HG03280 (cell line): ENCODE measurements around the gene RAB3GAP2.
"Not testable (repeated sequence)": the region's sequence is repeated elsewhere in the genome, so short reads cannot be mapped to it uniquely, and the experiment has no call there.

Source experiments
- ATAC-seq: cut with Tn5 transposase; IDR thresholded peaks from one replicate; pipeline ENCODE4 v1.9.1; 2021; ENCODE audit warnings: mild to moderate bottlenecking, moderate library complexity; ENCODE audit not compliant: unreplicated experiment

RAB3GAP2 gene, protein sequence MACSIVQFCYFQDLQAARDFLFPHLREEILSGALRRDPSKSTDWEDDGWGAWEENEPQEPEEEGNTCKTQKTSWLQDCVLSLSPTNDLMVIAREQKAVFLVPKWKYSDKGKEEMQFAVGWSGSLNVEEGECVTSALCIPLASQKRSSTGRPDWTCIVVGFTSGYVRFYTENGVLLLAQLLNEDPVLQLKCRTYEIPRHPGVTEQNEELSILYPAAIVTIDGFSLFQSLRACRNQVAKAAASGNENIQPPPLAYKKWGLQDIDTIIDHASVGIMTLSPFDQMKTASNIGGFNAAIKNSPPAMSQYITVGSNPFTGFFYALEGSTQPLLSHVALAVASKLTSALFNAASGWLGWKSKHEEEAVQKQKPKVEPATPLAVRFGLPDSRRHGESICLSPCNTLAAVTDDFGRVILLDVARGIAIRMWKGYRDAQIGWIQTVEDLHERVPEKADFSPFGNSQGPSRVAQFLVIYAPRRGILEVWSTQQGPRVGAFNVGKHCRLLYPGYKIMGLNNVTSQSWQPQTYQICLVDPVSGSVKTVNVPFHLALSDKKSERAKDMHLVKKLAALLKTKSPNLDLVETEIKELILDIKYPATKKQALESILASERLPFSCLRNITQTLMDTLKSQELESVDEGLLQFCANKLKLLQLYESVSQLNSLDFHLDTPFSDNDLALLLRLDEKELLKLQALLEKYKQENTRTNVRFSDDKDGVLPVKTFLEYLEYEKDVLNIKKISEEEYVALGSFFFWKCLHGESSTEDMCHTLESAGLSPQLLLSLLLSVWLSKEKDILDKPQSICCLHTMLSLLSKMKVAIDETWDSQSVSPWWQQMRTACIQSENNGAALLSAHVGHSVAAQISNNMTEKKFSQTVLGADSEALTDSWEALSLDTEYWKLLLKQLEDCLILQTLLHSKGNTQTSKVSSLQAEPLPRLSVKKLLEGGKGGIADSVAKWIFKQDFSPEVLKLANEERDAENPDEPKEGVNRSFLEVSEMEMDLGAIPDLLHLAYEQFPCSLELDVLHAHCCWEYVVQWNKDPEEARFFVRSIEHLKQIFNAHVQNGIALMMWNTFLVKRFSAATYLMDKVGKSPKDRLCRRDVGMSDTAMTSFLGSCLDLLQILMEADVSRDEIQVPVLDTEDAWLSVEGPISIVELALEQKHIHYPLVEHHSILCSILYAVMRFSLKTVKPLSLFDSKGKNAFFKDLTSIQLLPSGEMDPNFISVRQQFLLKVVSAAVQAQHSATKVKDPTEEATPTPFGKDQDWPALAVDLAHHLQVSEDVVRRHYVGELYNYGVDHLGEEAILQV (N-terminal part only)

DNA sequence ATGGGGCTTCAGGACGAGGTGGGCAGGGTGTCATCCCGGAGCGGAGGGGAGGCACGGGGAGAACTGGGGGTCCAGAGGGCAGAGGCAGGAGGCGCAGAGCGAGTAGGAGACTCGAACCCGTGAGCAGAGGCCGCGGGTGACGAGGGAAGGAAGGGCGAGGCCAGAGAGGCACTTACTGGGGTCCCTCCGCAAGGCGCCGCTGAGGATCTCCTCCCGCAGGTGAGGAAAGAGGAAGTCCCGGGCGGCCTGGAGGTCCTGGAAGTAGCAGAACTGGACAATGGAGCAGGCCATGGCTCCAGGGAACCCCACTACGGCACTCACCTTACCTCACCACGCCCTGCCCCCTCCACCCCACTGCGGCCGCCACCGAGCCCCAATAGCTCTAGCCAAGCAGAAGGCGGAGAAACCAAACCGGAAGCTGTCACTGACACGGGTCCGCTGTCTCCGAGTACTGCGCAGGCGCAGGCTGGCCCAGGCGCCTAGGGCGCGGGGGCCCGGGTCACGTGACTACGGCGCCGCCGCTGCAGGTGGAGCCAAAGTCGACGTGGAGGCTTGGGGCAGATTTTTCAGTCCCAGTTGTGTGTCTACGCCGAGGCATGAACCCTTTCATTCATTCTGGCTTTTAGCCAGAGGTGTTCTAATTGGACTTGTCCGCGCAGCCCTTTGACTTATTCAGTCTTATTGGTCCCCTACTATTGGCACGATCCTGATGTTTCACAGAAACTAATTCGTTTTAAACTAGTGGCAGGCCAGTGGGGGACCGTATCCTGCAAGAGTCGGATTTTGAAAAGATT is at the start of gene RAB3GAP2:
Gene RAB3GAP2, minus strand, starts transcription at position 407 of the 794 bp plus-strand sequence. Its CDS starts 116 bp downstream, at position 291.
- peak; percentile 98 for ATAC-seq

DNA sequence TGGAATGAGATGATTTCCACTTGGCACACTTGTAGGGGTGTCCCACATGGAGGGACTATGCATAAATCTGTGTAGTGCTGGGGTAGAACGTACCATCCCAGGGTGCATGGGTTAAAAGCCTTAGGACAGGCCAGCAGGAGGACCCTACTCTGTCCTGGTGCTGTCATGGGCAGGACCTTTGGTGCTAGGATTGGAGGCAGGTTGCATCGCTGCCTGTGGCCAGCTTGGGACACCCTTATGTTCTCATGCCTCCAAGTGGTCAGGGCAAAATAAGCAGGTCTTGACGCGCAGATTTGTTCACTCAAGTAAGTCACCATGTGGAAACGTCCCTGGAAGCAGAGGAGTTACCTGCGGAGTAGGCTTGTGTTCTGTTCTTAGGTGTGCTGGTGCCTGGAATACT is 49.5 kb upstream of the RAB3GAP2 start:
- no peak for ATAC-seq

DNA sequence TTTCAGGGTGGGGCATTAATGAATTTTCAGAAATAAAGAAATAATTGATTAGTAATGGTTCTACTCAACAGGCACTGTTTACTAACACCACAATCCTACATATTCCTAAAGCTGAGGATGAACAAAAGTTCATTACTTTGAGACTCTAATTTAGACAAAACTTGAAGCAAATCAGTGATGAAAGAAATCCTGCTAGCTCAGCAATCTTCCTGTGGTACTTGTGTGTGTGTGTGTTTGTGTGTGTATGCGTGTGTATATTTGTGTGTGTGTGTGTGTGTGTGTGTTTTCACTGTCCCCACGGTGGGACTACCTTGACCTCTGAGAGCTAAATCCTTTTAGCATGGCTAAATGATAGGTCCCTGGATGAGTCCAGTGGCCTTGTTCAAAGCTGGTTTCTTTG is 48.5 kb upstream of the RAB3GAP2 start:
- ATAC-seq, result no peak

DNA sequence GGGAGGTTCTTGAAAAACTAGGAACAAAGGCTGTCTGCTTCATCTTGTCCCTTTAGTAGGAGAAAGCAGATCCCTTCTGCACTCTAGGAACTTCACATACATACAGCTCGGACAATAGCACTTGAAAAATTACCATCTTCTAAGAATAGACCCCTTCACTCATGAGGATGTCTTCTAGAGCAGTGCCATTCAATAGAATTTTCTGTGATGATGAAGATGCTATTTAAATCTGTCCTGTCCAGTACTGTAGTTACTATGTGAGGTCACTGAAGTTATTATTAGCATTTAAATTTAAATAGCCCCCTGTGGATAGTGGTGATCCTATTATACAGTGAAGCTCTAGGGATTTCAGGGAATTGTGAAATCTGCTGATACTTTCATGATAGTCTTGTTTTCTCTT is 46.4 kb upstream of the RAB3GAP2 start:
- ATAC-seq, result no peak

DNA sequence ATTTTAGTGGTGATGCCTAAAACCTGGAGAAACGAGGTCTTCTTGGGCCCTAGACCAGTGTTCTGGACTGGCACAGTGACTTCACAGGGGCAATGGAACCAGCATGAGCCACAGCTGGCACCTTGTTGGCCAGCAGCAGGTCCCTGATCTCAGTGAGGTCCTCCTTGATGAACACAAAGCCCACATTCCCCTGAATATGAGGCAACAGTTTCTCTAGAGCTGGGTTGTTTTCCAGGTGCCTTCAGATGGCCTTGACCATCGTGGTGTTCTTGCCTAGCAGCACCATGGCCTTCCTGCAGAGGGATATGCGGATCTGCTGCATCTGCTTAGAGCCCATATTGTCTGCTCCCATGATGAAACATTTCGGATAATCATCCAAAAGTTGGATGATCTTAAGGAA is 44.9 kb upstream of the RAB3GAP2 start:
- no peak for ATAC-seq

DNA sequence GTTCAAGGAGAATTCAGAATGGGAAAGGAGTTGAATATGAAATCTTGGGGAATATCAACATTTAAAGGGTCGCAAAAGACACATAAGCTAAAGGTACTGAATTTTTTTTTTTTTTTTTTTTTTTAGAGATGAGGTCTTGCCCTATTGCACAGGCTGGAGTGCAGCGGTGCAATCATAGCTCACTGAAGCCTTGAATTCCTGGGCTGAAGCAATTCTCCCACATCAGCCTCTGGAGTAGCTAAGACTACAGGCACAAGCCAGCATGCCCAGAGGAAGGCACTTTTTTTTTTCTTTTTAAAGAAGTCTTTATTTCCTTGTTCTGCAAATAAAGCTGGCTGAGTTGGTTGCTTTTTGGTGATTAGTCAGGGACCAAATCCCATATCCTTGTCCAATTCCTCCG is 44.1 kb upstream of the RAB3GAP2 start:
- no peak for ATAC-seq

DNA sequence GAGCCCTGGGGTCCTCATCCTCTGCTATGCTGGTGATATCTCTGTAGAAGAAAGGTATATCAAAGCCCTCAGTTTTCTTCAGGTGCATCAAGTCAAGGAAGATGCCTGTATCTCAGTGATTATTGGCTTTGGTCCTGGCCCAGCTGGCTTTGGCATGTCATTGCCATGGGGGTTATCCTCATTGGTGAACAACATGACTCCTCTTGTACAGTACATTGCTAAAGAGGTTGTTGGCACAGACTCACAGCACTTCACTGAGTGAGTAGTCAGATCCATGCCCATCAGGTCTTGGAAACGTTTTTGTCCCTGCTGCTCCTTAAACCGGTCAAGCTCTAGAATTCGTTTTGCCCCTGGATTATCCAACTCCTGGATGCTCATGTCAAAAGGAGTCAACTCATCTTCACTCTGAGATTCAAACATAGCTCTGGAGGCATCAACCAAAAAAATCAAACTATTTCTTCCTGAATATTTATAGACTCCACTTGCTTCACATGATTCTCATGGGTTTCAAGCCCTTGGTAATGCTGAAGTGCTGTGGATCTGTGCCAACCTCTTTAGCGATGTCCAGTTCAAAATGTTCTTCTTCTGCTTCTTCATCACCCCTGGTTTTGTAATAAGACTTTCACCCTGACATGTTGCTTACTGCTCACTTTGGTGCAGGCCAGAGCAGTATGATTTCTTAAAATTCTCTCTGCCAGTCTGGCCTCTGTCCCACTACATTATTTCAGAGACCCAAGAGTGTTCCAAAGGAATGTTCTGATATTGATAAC is 43.0 kb upstream of the RAB3GAP2 start:
- ATAC-seq, result no peak

DNA sequence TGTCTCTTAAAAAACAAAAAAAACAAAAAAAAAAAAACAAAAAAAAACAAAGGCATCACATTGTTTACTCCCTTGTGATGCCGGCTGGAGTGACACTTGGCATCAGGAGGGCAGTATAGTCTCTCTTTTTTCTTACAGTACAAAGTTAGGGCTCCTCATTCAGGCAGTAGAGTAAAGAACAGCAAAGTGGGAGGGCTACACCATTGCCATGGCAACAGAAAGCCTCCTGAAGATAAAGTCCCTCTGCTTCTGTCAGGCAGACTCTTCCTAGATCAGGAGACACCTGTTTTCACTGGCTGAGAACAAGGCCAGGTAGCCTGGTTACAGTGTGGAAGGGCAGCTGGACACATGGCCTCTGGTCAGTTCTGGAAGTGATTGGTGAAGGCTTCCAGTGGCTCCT is 41.3 kb upstream of the RAB3GAP2 start:
- ATAC-seq, result no peak

DNA sequence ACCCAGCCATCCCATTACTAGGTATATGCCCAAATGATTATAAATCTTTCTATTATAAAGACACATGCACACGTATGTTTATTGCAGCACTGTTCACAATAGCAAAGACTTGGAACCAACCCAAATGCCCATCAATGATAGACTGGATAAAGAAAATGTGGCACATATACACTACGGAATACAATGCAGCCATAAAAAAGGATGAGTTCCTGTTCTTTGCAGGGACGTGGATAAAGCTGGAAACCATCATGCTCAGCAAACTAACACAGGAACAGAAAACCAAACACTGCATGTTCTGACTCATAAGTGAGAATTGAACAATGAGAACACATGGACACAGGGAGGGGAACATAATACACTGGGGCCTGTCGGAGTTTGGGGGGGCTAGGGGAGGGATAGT is 37.9 kb upstream of the RAB3GAP2 start:
- ATAC-seq, result not testable (repeated sequence)

DNA sequence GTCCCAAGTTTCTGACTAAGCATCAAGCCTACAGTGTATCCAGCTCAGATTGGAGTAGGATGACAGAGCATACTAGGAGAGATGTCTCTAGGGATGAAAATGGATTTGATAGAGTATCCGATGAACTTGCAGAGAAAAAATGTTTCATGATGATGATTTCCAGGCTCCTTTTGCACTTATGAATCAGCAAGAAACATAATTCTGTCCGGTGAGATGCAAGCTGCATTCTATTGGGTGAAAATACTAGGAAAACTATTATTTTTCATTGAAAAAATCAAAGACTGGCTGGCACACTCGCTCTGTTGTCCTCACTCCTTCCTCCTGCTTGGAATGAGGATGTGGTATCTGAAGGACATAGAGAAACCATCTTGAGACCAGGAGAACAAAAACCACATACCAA is 35.4 kb upstream of the RAB3GAP2 start:
- no peak for ATAC-seq

DNA sequence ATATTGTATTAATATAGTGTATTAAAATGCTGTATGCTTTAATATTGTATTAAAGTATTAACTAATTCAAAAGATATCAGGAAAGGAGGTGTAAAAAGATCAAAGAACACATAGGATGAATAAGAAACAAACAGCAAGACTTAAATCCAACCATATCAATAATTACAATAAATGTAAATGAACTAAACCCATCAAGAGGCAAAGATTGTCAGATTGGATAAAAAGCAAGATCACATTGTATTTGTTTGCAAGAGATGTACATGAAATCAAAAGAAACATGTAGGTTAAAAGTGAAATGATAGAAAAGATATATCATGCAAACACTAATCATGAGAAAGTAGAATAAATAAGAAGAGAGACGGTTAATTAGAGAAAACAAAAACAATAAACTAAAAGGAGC is 34.1 kb upstream of the RAB3GAP2 start:
- ATAC-seq, result no peak

DNA sequence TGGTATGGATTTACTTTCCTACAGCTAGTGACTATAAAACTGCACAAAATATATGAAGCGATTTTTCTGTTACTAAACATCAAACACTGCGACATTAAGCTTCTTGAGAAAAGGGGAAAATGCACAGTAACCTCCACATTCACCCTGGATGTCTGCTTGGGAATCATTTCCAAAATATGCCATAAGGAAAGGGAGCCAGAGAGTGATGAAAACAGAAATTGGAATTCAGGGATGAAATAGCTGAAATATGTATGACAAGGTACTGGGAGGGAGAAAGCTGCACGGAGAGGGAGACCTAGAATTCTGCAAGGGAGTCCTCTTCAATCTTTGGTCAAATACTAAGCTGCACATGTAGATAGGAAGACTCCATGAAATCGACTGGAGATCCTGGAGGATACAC is 31.6 kb upstream of the RAB3GAP2 start:
- no peak for ATAC-seq

DNA sequence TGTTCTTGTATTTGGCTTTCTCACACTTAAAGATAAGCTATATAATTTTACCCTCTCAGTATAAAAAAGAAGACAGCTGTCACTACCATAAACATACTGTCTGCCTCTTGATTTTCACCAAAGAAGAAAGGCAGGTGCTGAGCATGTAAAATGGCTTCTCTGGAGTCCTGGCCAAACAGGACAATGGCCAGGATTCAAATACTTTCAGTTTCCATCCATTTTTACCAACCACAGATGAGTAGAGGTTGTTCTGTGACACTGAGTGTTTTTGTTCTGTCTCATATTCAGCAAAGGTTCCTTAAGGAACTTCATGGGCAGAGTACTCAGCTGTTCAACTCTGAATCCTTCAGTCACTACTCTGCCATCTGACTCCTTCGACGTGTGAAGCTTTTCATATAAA is 29.4 kb upstream of the RAB3GAP2 start:
- no peak for ATAC-seq

DNA sequence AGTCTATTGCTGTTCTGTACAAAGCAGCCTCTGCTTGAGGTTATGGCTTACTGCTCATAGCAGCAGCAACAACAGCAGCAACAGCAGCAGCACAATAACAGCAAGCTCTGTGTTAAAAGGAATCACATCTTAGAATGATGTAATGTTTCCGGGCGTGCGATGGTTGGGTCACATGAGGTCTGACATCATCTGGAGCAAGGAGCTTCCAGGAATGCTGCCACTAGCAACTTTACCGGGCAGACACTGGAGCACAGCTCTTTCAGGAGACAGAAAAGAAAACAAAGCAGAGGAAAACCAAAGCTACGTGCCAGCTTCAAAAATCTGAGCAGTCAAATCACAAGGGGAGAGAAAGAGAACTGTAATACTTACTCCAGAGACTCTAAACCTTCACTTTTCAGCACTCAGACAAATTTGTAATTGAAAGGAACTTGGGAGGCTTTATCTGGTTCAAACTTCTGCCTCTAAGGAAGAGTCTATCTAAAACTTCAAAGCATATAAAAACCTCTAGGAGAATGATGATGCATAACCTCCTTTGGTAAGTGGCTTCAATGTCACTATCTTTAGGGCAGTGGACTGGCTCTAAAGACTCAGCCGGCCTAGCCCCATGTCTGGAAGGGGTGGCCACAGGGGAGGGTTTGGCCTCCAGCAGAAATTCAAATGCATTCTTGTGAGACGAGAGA is 28.3 kb upstream of the RAB3GAP2 start:
- ATAC-seq, result no peak

DNA sequence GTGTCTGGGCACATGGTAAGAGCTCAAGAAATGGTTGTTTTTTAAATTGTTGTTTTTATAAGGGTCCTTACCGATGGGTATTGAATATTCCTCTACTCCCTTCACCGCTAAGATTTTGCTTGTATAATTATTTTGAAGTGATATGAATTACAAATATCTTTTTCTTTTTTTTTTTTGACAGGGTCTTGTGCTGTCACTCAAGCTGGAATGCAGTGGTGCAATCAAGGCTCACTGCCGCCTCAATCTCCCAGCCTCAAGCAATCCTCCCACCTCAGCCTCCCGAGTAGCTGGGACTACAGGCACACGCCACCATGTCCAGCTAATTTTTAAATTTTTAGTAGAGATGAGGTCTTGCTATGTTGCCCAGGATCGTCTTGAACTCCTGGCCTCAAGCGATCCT is 27.1 kb upstream of the RAB3GAP2 start:
- ATAC-seq, result no peak

DNA sequence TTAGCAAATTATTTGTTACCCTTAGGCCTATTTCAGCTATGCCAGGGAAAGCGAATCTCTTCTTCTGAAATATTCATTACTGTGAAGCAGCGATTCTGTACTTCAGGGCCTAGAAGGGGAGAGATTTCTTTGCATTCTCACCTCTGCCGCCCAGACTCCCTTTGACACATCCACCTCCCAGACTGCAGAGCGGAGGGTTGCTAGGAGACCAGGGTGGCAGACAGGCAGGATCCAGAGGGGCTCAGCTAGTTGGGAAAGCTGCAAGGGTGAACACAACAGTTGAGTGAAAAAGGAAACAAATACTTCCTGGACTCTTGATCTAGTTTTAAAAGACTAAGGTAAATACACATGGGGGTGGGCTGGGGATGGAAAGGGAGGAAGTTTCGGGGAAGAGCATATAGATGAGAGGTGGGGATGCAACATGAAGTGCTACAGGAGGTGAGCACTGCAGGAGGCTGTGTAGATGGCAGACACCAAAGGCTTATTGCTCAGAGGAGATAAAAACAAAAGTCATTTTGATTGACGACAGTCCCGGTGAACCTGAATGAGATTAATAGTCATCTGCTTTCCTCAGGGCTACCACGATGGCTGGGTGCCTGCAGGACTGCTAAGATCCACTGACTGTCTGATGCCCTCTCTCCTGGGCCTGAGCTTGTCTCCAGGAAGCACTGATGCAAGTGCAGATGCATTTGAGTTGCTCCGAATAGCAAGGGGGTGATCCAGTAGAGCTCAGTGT is 26.4 kb upstream of the RAB3GAP2 start:
- ATAC-seq, result no peak

DNA sequence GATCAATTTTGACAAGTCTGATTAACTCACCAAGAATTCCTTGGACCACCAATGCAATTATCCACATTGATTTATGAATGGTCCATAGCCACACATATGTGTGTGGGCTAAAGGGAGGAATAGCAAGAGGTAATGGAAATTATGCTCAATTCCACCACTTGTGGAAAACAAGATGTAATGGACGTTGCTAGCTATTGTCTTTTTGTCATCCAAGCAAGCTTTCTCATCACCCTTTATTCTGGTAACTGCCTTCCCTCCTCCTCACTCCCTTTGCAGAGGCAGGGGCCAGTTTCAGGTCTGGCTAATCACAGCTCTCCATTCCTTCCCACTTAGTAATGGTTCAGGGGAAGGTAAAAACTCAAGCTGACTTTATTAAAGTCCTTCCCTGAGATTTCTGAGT is 24.7 kb upstream of the RAB3GAP2 start:
- ATAC-seq, result no peak

DNA sequence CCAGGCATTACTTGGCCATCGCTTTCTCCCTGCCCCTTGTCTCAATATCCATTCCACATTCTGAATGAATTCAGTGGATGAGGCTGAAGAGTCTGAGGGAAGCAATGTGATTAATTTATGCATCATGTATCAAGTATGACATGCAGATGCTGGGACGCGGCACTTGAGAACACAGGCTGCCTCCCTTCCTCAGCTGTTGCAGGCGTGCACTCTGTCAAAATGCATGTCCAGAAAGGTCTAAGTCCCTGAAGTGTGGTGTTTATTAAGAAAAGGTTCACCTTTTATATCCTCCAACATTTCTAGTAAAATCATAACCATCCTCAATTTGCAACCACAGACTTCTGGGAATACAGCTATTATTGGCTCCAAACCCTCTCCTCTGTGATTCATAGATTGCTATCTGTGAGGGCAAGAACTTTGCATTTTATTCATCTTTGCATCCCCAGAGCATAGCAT is 22.6 kb upstream of the RAB3GAP2 start:
- ATAC-seq, result no peak
